HG02852 (cell line): ENCODE measurements around the gene ELP1.

Experiments
- ATAC-seq: cut with Tn5 transposase; IDR thresholded peaks from one replicate; pipeline ENCODE4 v1.9.1; 2021; ENCODE audit warnings: mild to moderate bottlenecking, moderate library complexity; ENCODE audit not compliant: unreplicated experiment

ELP1 gene

DNA sequence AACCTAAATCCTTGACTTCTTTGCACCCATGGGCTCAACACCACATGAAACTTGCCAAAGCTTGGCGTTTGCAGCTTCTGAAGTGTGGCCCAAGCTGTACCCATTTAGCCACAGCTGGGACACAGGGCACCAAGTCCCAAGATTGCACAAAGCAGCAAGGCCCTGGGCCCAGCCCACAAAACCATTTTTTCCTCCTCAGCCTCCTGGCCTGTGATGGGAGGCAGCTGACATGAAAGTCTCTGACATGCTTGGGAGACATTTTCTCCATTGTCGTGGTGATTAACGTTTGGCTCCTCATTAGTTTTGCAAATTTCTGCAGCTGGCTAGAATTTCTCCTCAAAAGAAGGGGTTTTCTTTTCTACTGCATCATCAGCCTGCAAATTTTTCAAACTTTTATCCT lies 110.1 kb downstream of the ELP1 start:
- no peak for ATAC-seq
